Hematopoietic multipotent progenitor cell treated with erythropoietin and hydrocortisone succinate and interleukin-3 and kit ligand, for 8 days (in vitro differentiated cells): ENCODE data around the gene BPGM.

Experiments used
- DNase-seq: peaks from one replicate; pipeline ENCODE4 v3.0.0-alpha.2; 2015

BPGM gene

DNA sequence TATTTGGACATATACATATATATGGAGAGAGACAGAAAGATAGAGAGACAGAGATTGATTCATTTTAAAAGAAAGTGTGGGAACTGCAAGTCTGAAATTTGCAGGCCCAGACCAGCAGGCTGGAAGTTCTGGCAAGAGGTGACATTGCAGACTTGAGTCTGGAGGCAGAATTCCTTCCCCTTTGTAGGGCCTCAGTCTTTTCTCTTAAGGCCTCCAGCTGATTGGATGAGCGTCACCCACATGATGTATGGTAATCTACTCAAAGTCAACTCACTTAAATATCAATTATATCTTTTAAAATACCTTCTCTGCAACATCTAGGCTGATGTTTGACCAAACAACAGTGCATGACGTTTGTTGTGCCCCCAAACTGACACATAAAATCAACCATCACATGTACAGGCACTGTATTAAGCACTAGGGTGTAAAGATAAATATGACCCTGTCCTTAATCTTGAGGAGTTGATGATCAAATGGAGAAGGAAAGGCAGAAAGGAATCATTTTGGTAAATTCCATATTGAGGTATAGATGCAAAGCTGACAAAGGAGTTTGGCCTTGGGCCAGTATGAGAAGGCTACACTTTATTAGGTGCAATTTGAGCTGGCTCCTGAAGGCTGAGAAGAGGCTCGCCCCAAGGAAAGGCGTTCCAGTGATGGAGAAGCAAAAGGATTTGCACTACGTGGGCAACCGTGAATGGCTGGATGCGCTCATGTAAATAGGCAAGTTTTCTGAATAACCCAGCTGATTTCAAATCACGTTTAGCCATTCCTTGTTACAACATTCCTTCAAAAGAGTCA is 52.6 kb downstream of the BPGM start:
- no peak for DNase-seq

DNA sequence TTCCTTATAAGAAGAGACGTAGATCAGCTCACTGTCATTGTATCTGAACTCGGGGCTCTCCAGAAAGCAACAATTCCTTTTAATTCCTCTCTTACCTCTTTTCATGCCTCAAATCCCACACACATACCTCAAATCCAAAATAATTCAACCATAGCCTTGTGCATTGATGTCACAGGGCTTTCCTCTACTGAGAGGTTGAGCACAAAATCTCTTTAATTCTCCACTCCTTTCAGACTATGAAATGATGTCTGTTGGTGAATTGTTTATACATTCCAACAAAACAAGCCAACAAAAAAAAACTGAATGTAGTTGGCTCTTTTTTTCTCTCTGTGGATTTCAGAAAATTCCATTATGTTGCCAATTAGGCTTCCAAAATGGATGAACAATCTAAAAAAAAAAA is 53.2 kb downstream of the BPGM start:
- no peak for DNase-seq

DNA sequence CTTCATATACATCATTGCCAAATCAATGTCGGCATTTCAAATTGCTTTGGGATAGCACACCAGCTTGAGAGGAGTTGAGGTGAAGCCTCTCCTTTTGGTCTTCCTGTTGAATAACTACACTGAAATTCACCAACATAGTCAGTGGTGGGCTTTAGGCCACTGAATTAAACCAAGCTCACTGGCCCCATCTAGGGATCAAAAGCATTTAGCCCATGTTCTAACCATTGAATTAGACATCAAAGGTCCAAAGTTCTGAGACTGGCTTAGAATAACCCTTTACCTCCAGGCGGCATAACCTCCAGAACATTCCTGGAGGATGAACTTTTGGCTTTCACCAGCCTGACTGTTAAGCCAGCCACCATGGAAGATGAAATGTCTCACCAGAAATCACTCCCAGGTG is 54.6 kb downstream of the BPGM start:
- peak; percentile 63 for DNase-seq

DNA sequence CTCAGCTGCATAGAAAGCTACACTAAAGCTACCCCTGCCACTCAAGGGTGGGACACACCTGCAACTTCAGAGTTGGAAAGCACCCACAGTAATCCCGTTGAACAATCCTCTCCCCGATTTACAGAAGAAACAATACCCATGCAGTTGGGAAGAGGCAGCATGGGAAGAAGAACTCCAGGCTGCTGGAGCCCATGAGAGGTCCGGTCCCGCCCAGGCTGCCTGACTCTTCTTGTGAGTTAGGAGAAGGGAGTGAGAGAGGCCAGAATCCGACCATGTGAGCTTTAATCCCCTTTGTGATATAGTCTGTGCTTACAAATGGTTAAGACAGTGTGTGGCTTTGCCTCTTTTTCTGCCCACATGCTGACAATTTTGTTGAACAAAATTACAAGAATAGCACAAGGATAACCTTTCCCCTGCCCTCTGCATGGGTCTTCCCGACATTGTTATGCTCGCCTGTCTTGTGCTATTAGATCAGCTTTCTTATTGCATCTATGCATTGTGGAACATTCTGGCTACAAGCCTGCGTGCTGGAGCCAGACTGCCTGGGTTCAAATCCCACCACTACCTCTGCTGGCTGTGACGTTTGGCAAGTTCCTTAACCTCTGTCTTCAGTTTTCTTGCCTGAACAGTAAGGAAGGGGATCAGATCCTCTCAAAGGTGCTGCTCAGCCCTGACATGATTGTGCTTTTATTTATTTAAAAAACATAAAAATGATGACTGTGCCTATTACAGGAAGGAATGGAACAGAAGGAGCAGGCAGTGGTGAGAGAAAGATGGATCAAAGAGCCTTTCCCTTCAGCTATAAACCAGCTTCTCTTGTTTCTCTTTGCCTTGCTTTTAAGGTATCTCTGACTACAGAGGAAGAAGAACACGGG is 56.0 kb downstream of the BPGM start:
- DNase-seq: no peak

DNA sequence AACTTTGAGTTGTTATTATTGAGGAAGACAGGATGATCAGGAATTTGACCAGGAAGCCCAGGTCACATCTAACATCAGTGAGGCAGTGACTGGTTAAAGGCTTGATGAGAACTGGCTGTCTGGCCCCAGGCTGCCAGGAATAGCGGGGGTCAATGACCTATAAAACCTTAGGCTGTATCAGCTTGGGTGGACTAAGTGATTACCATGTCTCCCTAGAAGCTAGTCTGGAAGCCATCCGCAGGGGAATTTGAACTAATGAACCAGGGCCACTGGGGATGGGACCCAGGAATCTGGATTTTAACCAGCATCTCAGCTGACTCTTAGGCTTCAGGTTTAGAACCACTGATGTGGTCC is 56.6 kb downstream of the BPGM start:
- no peak for DNase-seq

DNA sequence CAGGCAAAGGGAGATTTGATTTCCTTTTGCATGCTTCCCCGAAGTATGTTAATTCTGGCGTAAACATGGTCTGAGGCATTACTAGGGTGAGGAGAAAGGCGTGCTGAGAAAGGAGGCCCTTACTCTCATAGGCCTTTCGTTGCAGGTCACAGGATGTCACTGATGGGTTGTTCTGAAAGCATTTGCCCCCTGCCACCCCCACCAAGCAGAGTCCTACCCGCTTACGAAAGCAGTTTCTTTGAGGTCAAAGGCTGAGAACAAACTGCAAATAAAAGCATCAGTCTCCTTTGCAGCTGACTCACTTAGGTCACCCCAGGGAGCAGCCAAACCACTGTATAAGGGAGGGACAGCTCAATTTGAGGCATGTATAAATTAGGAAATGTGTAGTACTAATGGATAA is 57.1 kb downstream of the BPGM start:
- DNase-seq: no peak

DNA sequence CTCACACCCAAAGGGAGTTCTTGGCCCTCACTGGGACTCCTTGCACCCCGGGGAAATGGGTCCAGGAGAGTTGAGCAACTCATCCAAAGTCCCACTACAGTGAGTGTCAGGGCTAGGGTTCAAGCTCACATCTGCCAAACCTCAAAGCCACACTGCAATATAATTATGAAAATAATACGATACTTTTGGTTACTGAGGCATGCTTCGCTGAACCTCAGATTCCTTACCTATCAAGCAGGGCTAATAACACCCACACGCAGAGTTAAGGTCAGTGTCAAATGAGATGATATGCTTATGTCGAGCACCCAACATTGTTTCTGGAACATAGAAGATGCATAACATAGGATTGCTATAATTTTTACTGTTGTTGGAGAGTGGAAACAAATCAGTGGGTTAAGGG is 58.2 kb downstream of the BPGM start:
- DNase-seq: no peak

DNA sequence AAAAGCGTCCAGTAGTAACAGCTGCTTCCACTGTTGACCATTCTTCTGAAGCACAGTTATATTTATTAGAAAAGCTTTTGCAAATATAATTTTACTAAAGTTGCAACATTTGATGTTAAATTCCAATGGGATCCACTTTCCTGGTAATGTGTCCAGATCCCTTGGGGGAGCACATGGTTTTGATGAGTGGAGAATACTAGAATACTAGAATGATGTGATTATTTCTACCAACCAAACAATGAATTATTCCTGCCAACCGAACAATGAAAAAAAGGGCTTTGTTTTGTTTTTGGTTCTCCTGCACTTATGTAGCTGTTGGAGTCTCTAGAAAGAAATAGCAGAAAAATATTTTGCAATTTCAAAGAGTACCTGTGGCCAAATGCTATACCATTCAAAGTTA is 59.1 kb downstream of the BPGM start:
- DNase-seq: no peak

DNA sequence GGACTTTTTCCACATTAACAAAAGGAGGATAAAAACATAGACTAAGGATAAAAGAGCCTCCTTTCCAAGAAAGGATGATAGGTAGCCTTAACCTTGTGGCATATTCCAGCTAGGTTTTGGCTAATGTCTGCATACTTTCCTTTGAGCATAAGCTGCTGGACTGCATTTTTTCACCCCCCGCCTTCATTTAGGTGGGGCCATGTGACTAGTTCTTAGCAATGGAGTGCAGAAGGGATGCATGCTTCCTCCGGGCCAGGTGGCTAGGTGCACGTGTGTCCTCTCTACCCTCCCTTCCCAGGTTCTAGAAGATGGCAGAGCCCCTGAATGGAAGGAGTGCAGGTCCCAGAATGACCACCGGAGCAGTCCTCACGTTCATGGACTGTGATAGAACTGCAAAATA is 59.8 kb downstream of the BPGM start:
- no peak for DNase-seq

DNA sequence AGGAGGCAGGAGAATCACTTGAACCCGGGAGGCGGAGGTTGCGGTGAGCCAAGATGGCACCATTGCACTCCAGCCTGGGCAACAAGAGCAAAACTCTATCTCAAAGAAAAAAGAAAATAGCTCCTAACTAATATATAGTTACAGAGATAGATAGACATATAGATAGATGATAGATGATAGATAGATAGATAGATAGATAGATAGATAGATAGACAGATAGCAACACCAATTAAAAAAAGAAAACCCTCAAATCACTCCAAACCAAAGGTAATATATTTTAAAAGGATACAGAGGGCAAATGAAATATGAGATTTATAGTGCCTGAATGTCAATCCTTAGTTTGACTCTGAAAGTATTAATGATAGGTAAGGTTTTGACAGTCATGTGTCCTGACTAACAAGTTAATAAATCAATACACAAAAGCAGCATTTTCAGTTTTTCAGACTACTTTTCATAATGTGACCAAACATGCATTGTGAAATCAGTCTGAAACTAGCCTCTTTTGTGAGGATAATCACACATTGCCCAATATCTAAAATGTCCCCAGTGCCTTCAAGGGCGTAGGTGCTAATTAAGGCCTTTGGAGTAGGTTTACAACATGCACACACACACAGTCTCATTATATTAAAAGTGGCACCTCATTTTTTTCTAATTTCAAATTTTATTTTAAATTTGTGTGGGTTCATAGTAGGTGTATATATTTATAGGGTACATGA is 61.2 kb downstream of the BPGM start:
- no peak for DNase-seq

DNA sequence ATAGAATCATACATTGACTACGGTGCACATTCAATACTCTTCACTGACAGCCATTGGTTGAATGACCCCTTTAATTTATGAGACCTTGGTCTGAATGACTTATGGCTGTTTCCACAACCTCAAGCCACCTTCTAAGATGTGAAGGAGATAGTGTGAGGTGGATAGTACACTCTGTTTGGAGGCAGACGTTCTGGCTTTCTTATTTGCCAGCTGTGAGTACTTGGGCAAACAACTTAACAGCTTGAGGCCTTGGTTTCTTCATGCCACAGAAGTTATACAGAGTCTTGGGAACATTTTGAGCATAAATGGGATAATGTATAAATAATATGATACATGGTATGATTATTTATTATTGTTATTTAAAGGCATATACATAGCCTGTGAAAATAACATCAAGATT is 62.0 kb downstream of the BPGM start:
- no peak for DNase-seq

DNA sequence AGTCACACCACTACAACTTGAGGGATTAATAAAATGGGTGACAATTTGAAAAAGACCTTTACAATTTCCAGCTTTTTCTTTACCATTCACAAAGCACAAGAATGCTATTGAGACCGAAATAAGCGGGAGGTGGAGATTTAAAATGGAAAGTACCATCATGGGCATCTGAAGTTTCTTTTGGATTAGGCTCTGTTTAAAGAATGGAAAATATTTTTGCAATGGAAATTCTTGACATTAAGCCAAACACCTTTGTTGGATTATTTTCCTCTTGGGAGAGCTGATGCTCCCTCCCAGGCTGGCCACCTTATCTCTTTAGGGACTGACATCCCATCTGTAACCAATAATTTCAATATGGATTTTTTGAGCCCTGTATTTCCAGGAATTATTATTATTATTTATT is 62.5 kb downstream of the BPGM start:
- no peak for DNase-seq

DNA sequence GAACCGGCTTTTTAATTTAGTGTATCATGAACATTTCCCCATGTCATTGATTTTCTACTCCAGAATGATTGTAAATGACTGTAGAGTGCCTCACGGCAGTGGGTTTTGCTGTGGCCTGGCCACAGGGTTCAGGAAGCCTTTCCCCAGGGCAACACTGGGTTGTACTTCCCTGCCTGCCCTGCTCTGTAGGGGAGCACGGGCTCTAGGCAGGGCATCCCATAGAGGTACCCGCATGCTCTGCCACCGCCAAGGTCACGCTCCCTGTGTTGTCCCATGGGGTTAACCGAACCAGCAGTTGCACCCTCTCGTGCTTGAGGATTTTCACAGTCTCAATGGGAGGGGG is 63.8 kb downstream of the BPGM start:
- no peak for DNase-seq

DNA sequence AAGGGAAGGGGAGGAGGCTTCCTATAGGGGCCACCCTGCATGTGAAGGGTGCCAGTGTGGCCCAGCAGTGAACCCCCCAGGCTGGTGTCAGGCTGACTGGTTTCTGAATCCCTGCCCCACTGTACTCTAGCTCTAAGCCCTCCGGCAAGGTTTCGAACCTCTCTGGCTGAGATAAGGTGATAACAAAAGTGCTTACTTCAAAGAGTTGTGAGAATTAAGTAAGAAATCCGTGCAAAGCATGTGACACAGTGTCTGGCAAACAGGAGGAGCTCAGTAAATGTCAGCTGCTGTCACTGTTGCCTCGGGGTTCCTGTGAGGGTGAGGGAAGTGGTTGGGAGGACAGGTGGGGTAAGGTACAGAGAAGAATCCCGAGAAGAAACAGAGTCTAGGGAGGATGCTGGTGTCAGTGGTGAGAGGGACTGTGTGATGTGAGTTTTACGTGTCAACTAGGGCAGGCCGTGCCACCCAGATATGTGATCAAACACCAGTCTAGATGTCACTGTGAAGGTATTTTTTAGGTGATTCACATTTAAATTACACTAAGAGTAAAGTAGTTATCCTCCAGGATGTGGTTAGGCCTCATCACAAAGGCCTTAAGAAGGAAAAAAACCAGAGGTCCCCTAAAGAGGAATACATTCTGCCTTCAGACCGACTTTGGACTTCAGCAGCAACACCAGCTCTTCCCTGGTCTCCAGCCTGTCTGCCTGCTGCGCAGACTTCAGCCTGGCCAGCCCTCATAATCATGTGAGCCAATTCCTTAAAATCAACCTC is 64.4 kb downstream of the BPGM start:
- DNase-seq: no peak

DNA sequence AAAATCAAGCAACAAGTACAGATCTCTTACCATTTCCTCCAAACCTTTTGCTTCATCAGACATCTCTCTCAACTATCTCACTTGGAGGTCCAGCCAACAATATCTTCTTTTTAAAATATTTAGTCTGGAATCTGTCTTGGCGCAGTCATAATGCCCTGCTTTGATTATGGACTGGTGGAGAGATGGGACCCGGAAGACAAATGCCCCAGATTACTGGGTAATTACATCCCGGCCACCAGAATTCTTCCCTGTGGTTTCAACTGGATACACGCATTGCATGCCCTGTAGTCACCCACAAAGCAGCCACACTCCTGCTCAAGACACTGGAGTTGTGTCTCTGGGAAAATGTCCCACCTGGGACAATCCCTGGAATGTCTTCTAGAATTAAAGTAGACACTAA is 65.5 kb downstream of the BPGM start:
- DNase-seq: no peak

DNA sequence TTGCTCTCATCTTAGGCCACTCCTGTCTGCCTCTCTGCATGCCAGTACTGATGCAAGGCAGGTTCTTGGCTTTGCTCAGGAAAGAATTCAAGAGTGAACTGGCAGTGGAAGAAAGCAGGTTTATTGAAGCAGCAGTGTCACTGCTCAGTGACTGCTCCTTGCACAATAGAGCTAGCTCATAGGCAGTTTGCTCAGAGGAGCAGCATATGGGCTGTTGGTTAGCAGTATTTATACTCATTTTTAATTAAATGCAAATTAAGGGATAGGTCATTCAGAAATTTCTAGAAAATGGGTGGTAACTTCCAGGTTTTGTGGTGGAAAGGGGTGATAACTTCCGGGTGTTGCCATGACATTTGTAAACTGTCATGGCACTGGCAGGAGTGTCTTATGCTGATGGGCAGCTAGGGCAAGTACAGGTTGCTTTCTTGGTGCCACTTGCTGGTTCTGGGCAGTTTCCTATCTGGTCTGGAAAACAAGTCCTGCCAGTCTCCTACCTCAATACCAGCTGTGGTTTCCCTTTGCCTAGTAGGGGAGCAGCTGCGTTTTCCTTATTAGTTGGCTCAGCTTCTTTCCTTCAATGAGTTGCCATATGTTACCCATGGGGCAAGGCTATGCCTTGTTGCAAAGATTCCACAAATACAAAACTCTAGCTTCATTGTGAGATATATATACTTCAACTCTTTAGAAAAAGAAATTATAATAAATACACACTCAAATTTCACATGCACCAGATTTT is 68.0 kb downstream of the BPGM start:
- no peak for DNase-seq

DNA sequence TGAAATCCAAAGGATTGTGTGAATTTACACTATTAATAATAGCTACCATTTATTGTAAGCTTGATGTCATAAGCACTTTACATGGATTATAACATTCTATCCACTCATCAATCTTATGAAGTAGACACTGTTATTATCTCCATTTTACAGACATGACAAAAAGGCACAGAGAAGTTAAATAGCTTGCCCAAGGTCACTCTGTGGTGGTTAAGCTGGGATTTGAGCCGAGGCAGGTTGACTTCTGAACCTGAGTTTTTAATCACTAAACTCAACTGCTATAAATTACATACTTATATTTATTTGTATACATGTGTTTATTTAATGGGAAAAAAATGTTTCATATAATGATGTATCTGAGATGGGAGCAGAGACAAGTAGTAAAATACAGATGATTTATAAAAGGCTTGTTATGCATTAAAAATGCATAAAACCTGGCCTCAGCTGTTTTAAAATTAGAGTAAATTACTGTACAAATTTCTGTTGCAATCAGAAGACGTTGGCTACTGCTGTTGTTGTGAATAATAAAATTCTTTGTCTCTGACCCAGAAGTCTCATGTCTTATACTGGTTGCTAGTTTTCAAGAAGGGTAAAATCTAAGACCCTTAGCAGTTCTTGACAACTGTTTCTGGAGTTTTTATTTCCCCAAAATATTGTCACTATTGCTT is 71.7 kb downstream of the BPGM start:
- DNase-seq: no peak

DNA sequence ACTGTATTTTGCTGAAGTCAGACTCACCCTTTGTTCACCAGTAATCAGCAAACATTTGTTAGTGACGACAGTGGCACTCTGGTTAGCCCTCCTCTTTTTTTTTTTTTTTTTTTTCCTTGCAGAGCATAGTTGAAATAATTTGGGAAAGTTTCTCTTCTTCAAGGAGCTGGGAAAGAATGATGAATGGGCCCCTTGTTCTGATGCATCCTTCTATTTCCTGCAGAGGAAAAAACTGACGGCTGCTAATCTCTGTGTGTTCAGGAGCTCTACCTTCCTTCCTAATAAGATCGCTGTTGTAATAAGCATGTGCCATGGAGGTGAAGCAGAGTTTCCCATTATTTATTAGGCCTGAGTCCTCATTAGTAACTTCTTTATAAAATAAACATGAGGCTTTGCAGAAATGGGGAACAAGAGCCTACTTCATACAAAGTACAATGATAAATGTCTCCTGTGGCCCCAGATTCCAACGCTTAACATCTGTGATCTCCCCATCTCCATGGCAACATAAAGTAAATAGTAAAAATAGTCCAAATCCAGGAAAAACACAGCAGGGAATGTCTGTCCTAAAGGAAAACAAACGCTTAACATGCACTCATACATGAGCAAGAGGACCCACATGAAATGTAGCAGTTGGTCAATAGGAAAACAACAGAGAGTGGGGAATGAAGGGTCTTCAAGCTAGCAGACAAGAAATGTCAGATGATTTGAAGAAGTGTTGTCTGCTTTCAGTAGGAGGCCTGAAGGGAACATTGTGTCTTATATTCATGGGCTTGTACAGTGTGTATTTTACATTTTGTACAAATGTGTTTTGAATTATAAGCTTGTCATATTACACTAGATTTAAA is 73.7 kb downstream of the BPGM start:
- DNase-seq: no peak

DNA sequence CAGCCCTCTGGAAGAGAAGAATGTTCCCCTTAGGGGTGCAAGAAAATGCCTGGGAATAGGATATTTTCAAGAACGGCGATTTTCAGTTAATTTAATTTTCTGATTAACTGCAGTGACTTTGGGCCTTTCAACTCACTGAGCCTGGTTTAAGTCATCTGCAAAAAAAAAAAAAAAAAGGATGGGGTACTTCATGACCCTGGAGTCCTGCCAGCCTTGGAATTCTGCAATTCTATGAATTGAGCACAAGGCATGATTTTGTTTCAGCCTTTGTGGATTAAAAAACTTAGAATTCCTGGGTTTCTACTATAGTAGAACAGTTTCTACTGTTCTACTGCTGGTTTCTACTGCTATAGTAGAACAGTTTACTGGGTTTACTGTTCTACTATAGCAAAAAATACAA is 74.5 kb downstream of the BPGM start:
- no peak for DNase-seq

DNA sequence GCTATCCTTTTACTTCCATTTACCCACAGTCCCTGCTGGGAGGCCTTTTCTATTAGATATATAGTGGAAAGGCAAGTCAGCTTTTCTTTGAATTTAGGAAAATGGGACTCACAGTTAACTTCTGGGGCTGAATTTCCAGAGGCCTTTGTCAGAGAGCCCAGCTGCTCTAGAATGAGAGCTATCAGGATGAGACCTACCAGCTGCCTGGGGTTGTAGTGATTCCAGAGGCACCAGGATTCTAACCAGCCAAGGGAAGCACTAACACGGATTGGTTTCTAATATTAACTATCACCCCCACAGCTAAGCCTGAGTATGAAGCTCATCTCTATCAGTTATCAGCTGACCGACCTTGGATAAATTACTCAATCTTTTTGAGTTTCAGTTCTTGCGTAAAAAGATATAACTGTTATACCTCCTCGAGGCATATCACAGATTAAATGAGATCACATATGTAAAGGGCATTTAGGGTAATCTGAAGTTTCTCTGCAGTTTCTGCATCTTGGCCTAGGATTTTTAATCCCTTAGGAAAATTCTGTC is 76.2 kb downstream of the BPGM start:
- DNase-seq: no peak

DNA sequence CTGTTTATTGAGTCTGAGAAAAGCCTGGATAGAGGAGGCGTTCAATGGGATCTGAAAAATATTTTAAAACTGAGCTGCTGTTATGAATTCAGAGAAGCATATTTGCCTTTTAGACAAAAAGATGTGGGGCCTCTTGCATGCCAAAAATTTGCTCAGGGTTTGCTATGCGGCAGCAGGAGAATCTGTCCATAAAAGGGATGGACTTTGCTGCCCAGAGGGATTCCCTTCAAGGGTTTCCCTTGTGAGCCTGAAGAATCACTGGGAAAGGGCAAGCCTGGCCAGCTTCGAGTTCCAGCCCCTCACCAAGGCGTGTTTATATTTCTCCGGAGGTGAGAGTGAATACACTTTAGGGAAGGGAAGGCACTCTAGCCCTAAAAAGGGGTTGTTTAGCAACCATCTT is 77.2 kb downstream of the BPGM start:
- DNase-seq: no peak
